Parathyroid adenoma (tissue), 2 donors: ENCODE results near the gene DMPK.

Experiments used
- H2AFZ ChIP-seq: fragments of 300-600 bp; sonication (generic); one replicate; pipeline ENCODE4 v1.7.0; 2017; ENCODE audit warnings: antibody characterized with exemption, mild to moderate bottlenecking
- H3K27ac ChIP-seq: fragments of 300-600 bp; sonication (generic); one replicate; pipeline ENCODE4 v1.7.0; 2017
- H3K27me3 ChIP-seq: fragments of 300-600 bp; sonication (generic); one replicate; pipeline ENCODE4 v1.7.0; 2017; ENCODE audit warnings: low read length; ENCODE audit not compliant: control insufficient read depth, insufficient read depth
- H3K36me3 ChIP-seq: fragments of 300-600 bp; sonication (generic); one replicate; pipeline ENCODE4 v1.7.0; 2017; ENCODE audit warnings: low read length; ENCODE audit not compliant: control insufficient read depth, insufficient read depth
- H3K4me1 ChIP-seq: fragments of 300-600 bp; sonication (generic); one replicate; pipeline ENCODE4 v1.7.0; 2017; ENCODE audit warnings: control low read depth
- H3K4me2 ChIP-seq: fragments of 300-600 bp; sonication (generic); one replicate; pipeline ENCODE4 v1.7.0; 2017; ENCODE audit warnings: low read length
- H3K4me3 ChIP-seq: fragments of 300-600 bp; sonication (generic); one replicate; pipeline ENCODE4 v1.7.0; 2017; ENCODE audit warnings: low read depth, low read length
- H3K79me2 ChIP-seq: fragments of 300-600 bp; sonication (generic); one replicate; pipeline ENCODE4 v1.7.0; 2017; ENCODE audit warnings: control low read depth
- H3K9ac ChIP-seq: fragments of 300-600 bp; sonication (generic); one replicate; pipeline ENCODE4 v1.7.0; 2017; ENCODE audit warnings: mild to moderate bottlenecking
- H3K9me3 ChIP-seq: fragments of 300-600 bp; sonication (generic); one replicate; pipeline ENCODE4 v1.7.0; 2017; ENCODE audit warnings: low read length; ENCODE audit not compliant: control insufficient read depth
- TF ChIP-seq, protein P1 (sequence below): fragments of 300-600 bp; sonication (generic); IDR thresholded peaks from one replicate; pipeline ENCODE4 v1.7.0; 2017; ENCODE audit warnings: antibody characterized with exemption, mild to moderate bottlenecking
- donor health status: primary hyperparathyroidism.

The DMPK gene

GRCh38 chr19:45826934-45827333 lies 44.6 kb upstream of the DMPK start:
- Histone ChIP-seq H3K9me3 (no peaks in the 10 kb centered on the region), H3K4me2 (no peak overlapping the region), H3K36me3 (no peaks in the 10 kb centered on the region), H3K27me3 (no peaks in the 10 kb centered on the region), H3K79me2 (no peaks in the 10 kb centered on the region), H3K27ac (peak overlapping the region; percentile 49), H3K9ac (no peak overlapping the region), H3K4me3 (no peak overlapping the region), H3K4me1 (peaks cover 11% of the 10 kb centered on the region), H2AFZ (no peak overlapping the region)
- TF ChIP-seq, protein P1, sequence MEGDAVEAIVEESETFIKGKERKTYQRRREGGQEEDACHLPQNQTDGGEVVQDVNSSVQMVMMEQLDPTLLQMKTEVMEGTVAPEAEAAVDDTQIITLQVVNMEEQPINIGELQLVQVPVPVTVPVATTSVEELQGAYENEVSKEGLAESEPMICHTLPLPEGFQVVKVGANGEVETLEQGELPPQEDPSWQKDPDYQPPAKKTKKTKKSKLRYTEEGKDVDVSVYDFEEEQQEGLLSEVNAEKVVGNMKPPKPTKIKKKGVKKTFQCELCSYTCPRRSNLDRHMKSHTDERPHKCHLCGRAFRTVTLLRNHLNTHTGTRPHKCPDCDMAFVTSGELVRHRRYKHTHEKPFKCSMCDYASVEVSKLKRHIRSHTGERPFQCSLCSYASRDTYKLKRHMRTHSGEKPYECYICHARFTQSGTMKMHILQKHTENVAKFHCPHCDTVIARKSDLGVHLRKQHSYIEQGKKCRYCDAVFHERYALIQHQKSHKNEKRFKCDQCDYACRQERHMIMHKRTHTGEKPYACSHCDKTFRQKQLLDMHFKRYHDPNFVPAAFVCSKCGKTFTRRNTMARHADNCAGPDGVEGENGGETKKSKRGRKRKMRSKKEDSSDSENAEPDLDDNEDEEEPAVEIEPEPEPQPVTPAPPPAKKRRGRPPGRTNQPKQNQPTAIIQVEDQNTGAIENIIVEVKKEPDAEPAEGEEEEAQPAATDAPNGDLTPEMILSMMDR = no peak

DNA sequence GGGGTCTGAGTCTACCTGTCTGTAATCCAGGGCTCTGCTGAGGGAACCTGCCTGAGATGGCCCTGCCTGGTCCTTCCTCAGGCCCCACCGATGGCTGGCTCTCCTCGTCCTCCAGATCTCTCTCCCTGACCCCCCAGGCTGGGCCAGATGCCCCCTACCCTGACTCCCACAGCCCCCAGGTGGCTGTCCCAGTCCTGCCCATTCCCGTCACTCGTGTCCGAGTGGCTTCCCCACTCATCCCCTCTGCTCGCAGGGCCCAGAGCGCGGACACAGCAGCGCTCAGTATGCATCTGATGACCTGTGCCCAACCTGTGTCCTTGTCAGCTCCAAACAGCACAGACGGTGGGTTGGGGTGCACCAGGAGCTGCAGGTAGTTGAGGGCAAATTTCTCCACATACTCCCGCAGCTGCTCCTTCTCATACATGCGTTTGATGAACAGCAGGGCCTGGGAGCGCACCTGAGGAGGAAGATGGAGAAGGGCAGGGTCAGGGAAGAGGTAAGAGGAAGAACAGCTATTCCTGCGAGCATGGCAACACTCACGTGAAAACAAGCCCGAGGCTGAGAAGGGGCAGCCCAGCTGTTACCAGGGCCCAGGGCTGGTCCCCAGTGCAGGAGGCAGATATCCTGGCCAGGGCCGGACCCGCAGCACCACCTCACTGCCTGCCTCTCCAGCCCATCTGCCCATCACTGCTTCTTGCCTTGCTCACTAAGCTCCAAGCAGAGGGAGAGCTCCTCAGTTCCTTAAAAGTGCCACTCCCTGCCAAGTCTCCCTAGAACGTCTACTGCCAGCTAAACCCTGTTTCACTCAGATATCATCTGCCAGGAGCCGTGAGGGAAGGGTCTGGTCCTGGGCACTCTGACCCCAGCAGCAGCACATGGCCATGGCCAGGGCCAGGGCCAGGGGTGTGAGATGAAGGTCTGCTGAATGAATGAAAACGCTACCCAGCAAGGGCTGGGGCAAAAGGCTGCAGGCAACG lies 43.9 kb upstream of the DMPK start:
- Histone ChIP-seq H3K4me3 (no peak overlapping the region), H3K4me1 (peaks cover 11% of the 10 kb centered on the region), H3K27me3 (no peaks in the 10 kb centered on the region), H3K4me2 (no peak overlapping the region), H3K9ac (no peak overlapping the region), H2AFZ (no peak overlapping the region), H3K79me2 (no peaks in the 10 kb centered on the region), H3K27ac (no peak overlapping the region), H3K9me3 (no peaks in the 10 kb centered on the region), H3K36me3 (no peaks in the 10 kb centered on the region)
- TF ChIP-seq, protein P1 = no peak

- Histone ChIP-seq H3K27me3 (no peaks in the 10 kb centered on the region), H3K9me3 (no peaks in the 10 kb centered on the region), H2AFZ (no peak overlapping the region), H3K79me2 (no peaks in the 10 kb centered on the region), H3K36me3 (no peaks in the 10 kb centered on the region), H3K9ac (no peak overlapping the region), H3K4me2 (no peak overlapping the region), H3K4me3 (no peak overlapping the region), H3K4me1 (peaks cover 11% of the 10 kb centered on the region), H3K27ac (no peak overlapping the region)
- TF ChIP-seq, protein P1 = no peak
These were observed 42.9 kb upstream of the DMPK start for GRCh38 chr19:45825263-45825605.

GRCh38 chr19:45824531-45825262 lies 42.4 kb upstream of the DMPK start:
- TF ChIP-seq, protein P1 = no peak
- H3K9me3 ChIP-seq = no peaks in the 10 kb centered on the region
- H3K4me3 ChIP-seq = no peak overlapping the region
- H3K4me2 ChIP-seq = no peak overlapping the region
- H3K27me3 ChIP-seq = no peaks in the 10 kb centered on the region
- H3K4me1 ChIP-seq = peaks cover 11% of the 10 kb centered on the region
- H3K79me2 ChIP-seq = no peaks in the 10 kb centered on the region
- H2AFZ ChIP-seq = no peak overlapping the region
- no peak overlapping the region for H3K27ac ChIP-seq
- no peaks in the 10 kb centered on the region for H3K36me3 ChIP-seq
- no peak overlapping the region for H3K9ac ChIP-seq
